H9 (cell line): Measurements from ENCODE around the gene QDPR. TPM values are rescaled to one million over a fixed set of nuclear protein-coding genes. Genes with fewer than 3 reads are reported as not detected.

Experiments
- DNase-seq: peaks from one replicate; pipeline ENCODE4 v3.0.0-alpha.2; 2017
- H2AFZ ChIP-seq: one replicate; pipeline ENCODE4 v1.6.1; 2013; ENCODE audit warnings: mild to moderate bottlenecking, low read length, control low read depth, moderate library complexity
- H2AK5ac ChIP-seq: 2 replicates; pipeline ENCODE4 v1.6.1; 2013; ENCODE audit warnings: low read length, control low read depth, mixed read lengths; ENCODE audit not compliant: insufficient read length
- H2BK120ac ChIP-seq: one replicate; pipeline ENCODE4 v1.6.1; 2013; ENCODE audit warnings: low read depth, mild to moderate bottlenecking, low read length, control low read depth, inconsistent platforms; ENCODE audit not compliant: poor library complexity, severe bottlenecking
- H2BK12ac ChIP-seq: 2 replicates; pipeline ENCODE4 v1.6.1; 2013; ENCODE audit warnings: low read length, control low read depth, mixed read lengths, low read depth; ENCODE audit not compliant: insufficient read length
- H2BK15ac ChIP-seq: 2 replicates; pipeline ENCODE4 v1.6.1; 2013; ENCODE audit warnings: low read depth, low read length, control low read depth
- H2BK20ac ChIP-seq: one replicate; pipeline ENCODE4 v1.6.1; 2013; ENCODE audit warnings: low read depth, mild to moderate bottlenecking, low read length, control low read depth, inconsistent platforms; ENCODE audit not compliant: poor library complexity, severe bottlenecking
- H2BK5ac ChIP-seq: 2 replicates; pipeline ENCODE4 v1.6.1; 2013; ENCODE audit warnings: low read length, control low read depth, mixed read lengths; ENCODE audit not compliant: insufficient read length
- H3K14ac ChIP-seq: 2 replicates; pipeline ENCODE4 v1.6.1; 2013; ENCODE audit warnings: low read length, control low read depth; ENCODE audit not compliant: insufficient read depth
- H3K18ac ChIP-seq: 2 replicates; pipeline ENCODE4 v1.6.1; 2013; ENCODE audit warnings: low read depth, mild to moderate bottlenecking, mixed read lengths, low read length, control low read depth; ENCODE audit not compliant: insufficient read length
- H3K23ac ChIP-seq: 2 replicates; pipeline ENCODE4 v1.6.1; 2013; ENCODE audit warnings: low read length, control low read depth, mixed read lengths, low read depth; ENCODE audit not compliant: insufficient read length
- H3K23me2 ChIP-seq: 2 replicates; pipeline ENCODE4 v1.6.1; 2013; ENCODE audit warnings: low read depth, mild to moderate bottlenecking, mixed read lengths, low read length, control low read depth; ENCODE audit not compliant: insufficient read length, poor library complexity, severe bottlenecking
- H3K27ac ChIP-seq: 2 replicates; pipeline ENCODE4 v1.5.1; 2013; ENCODE audit warnings: low read length, control low read depth, mixed read lengths, low read depth; ENCODE audit not compliant: insufficient read length
- H3K27me3 ChIP-seq: 2 replicates; pipeline ENCODE4 v1.6.1; 2013; ENCODE audit warnings: low read length, control low read depth, inconsistent platforms; ENCODE audit not compliant: insufficient read depth
- H3K4ac ChIP-seq: 2 replicates; pipeline ENCODE4 v1.6.1; 2013; ENCODE audit warnings: low read depth, mild to moderate bottlenecking, control low read depth, inconsistent platforms, low read length, moderate library complexity
- H3K4me1 ChIP-seq: 2 replicates; pipeline ENCODE4 v1.6.1; 2013; ENCODE audit warnings: low read length, control low read depth, inconsistent platforms; ENCODE audit not compliant: insufficient read depth
- H3K4me2 ChIP-seq: 2 replicates; pipeline ENCODE4 v1.6.1; 2013; ENCODE audit warnings: low read length, control low read depth, mixed read lengths; ENCODE audit not compliant: insufficient read length, insufficient read depth
- H3K56ac ChIP-seq: 2 replicates; pipeline ENCODE4 v1.6.1; 2013; ENCODE audit warnings: low read depth, mild to moderate bottlenecking, mixed read lengths, low read length, control low read depth; ENCODE audit not compliant: insufficient read length
- H3K79me1 ChIP-seq: 2 replicates; pipeline ENCODE4 v1.6.1; 2013; ENCODE audit warnings: low read depth, mild to moderate bottlenecking, moderate library complexity, low read length, control low read depth, inconsistent platforms; ENCODE audit not compliant: insufficient read depth, poor library complexity, severe bottlenecking
- H3K79me2 ChIP-seq: 2 replicates; pipeline ENCODE4 v1.6.1; 2013; ENCODE audit warnings: low read length, control low read depth, inconsistent platforms; ENCODE audit not compliant: insufficient read depth
- H3K9ac ChIP-seq: 2 replicates; pipeline ENCODE4 v1.6.1; 2013; ENCODE audit warnings: low read length, control low read depth, mixed read lengths; ENCODE audit not compliant: insufficient read length; ENCODE audit errors: extremely low read depth
- H3K9me3 ChIP-seq: one replicate; pipeline ENCODE4 v1.6.1; 2013; ENCODE audit warnings: low read depth, low read length, inconsistent platforms; ENCODE audit not compliant: control insufficient read depth
- H3T11ph ChIP-seq: one replicate; pipeline ENCODE4 v1.6.1; 2013; ENCODE audit warnings: mild to moderate bottlenecking, low read length, control low read depth, inconsistent platforms
- H4K20me1 ChIP-seq: one replicate; pipeline ENCODE4 v1.6.1; 2013; ENCODE audit not compliant: control insufficient read depth, insufficient read length, insufficient read depth
- H4K5ac ChIP-seq: 2 replicates; pipeline ENCODE4 v1.6.1; 2013; ENCODE audit warnings: low read depth, mild to moderate bottlenecking, mixed read lengths, low read length, control low read depth; ENCODE audit not compliant: insufficient read length
- H4K8ac ChIP-seq: replicated peaks from 2 replicates; pipeline ENCODE4 v1.6.1; 2013; ENCODE audit warnings: low read length, control low read depth, mixed read lengths, low read depth; ENCODE audit not compliant: insufficient read length
- H4K91ac ChIP-seq: 2 replicates; pipeline ENCODE4 v1.6.1; 2013; ENCODE audit warnings: low read depth, mild to moderate bottlenecking, moderate library complexity, mixed read lengths, low read length, control low read depth; ENCODE audit not compliant: insufficient read length
- H3K27ac Mint-ChIP-seq, 3 experiments: 2 replicates in 2 of 3; 3 replicates in 1 of 3; pipeline ENCODE4 v1.8.0; 2020 to 2021; ENCODE audit warnings: mixed read lengths in 3 of 3, mild to moderate bottlenecking in 1 of 3, moderate library complexity in 1 of 3
- H3K27me3 Mint-ChIP-seq: 2 replicates; pipeline ENCODE4 v1.8.0; 2021; ENCODE audit warnings: low read depth, mild to moderate bottlenecking, moderate library complexity, mixed read lengths
- H3K36me3 Mint-ChIP-seq, 3 experiments: 2 replicates in 2 of 3; 3 replicates in 1 of 3; pipeline ENCODE4 v1.8.0; 2020 to 2021; ENCODE audit warnings: low read depth in 3 of 3, mixed read lengths in 3 of 3; ENCODE audit not compliant: insufficient read depth in 1 of 3
- H3K4me1 Mint-ChIP-seq, 2 experiments: 2 replicates each; pipeline ENCODE4 v1.8.0; 2020; ENCODE audit warnings: mixed read lengths in 2 of 2
- H3K4me3 Mint-ChIP-seq, 2 experiments: 2 replicates in 1 of 2; 3 replicates in 1 of 2; pipeline ENCODE4 v1.8.0; 2020 to 2021; ENCODE audit warnings: mild to moderate bottlenecking in 2 of 2, mixed read lengths in 2 of 2, moderate library complexity in 1 of 2
- H3K9me3 Mint-ChIP-seq, 2 experiments: 2 replicates in 1 of 2; 3 replicates in 1 of 2; pipeline ENCODE4 v1.8.0; 2020; ENCODE audit warnings: mild to moderate bottlenecking in 2 of 2, mixed read lengths in 2 of 2, moderate library complexity in 1 of 2
- WGBS: extraction: QIAGEN DNeasy Blood & Tissue Kit; methylation state at CpG from one replicate; pipeline ENCODE4 v1.1.7; 2013; ENCODE audit warnings: missing lambda C conversion rate, low lambda C conversion rate, mixed read lengths; ENCODE audit not compliant: insufficient read length; ENCODE audit errors: extremely low coverage; 5-methylcytosine and 5-hydroxymethylcytosine counted together
- total RNA-seq: library from RNA; stranded (reverse); gene quantifications from 2 replicates; pipeline ENCODE4 v1.2.1, GENCODE V29; 2021
- TF ChIP-seq, protein P1 (sequence below): fragments of 200-600 bp; sonication (generic); conservative IDR thresholded peaks from 3 replicates; pipeline ENCODE4 v1.8.0; 2021; ENCODE audit warnings: antibody characterized with exemption, mild to moderate bottlenecking

The QDPR gene
- total RNA-seq, 1 experiment from 2014 or later: 23.5 TPM

DNA sequence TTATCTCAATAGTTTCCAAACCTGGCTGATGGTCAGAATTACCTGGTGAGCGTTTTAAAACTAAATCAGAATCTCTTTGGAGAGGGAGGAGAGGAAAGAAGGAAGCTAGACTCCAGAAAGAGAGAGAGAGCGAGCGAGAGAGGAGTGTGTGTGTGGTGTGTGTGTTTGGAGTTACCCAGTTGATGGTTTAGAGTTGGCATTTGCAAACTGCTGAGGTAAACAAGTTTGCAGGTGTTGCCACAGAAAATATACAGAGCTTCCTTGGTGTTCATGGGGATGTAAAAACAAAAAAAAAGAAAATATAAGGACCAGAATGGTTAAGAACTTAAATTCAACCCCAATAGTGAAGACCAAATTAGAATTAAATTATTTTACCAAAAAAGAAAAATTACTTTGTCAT is 38.7 kb upstream of the QDPR start:
- no peak overlapping the region for H4K5ac ChIP-seq
- TF ChIP-seq, protein P1, sequence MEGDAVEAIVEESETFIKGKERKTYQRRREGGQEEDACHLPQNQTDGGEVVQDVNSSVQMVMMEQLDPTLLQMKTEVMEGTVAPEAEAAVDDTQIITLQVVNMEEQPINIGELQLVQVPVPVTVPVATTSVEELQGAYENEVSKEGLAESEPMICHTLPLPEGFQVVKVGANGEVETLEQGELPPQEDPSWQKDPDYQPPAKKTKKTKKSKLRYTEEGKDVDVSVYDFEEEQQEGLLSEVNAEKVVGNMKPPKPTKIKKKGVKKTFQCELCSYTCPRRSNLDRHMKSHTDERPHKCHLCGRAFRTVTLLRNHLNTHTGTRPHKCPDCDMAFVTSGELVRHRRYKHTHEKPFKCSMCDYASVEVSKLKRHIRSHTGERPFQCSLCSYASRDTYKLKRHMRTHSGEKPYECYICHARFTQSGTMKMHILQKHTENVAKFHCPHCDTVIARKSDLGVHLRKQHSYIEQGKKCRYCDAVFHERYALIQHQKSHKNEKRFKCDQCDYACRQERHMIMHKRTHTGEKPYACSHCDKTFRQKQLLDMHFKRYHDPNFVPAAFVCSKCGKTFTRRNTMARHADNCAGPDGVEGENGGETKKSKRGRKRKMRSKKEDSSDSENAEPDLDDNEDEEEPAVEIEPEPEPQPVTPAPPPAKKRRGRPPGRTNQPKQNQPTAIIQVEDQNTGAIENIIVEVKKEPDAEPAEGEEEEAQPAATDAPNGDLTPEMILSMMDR: no peak
- H3K79me1 ChIP-seq: no peaks in the 10 kb centered on the region
- no peak overlapping the region for H2BK12ac ChIP-seq
- H3K4me1 ChIP-seq: no peaks in the 10 kb centered on the region
- H3T11ph ChIP-seq: no peak overlapping the region
- no peaks in the 10 kb centered on the region for H3K79me2 ChIP-seq
- peaks cover 4% of the 10 kb centered on the region; the same call in 1 of the 2 replicates for H3K27me3 ChIP-seq
- no peaks in the 10 kb centered on the region for H3K9me3 ChIP-seq
- WGBS: no CpG with 5 or more reads among the region's 3 CpGs
- H4K20me1 ChIP-seq: no peaks in the 10 kb centered on the region
- H3K27ac ChIP-seq: no peak overlapping the region
- Mint-ChIP-seq H3K27ac (no peak overlapping the region), H3K4me3 (no peak overlapping the region), H3K9me3 (no peaks in the 10 kb centered on the region; a peak in 1 of 5 replicates), H3K4me1 (no peaks in the 10 kb centered on the region), H3K36me3 (no peaks in the 10 kb centered on the region), H3K27me3 (peaks cover 46% of the 10 kb centered on the region)
- H3K23me2 ChIP-seq: no peaks in the 10 kb centered on the region
- H3K4ac ChIP-seq: no peak overlapping the region
- no peak overlapping the region for H2BK120ac ChIP-seq
- H3K14ac ChIP-seq: no peak overlapping the region
- H4K8ac ChIP-seq: no peak overlapping the region
- no peak overlapping the region for H2BK15ac ChIP-seq
- no peak overlapping the region for H3K18ac ChIP-seq
- H2AK5ac ChIP-seq: no peak overlapping the region
- no peak overlapping the region for H2AFZ ChIP-seq
- H3K9ac ChIP-seq: no peak overlapping the region
- H3K4me2 ChIP-seq: no peak overlapping the region
- H2BK20ac ChIP-seq: no peak overlapping the region
- no peak overlapping the region for H3K23ac ChIP-seq
- H2BK5ac ChIP-seq: no peak overlapping the region
- H4K91ac ChIP-seq: no peak overlapping the region
- DNase-seq: no peak
- no peak overlapping the region for H3K56ac ChIP-seq
